Type B pancreatic cell (in vitro differentiated cells): ENCODE results near the gene CD2. TPM values are rescaled to one million over a fixed set of nuclear protein-coding genes. Genes with fewer than 3 reads are reported as not detected.

ENCODE experiments used
- DNase-seq: peaks from one replicate; pipeline ENCODE4 v3.0.0; 2021; ENCODE audit warnings: mixed read lengths; ENCODE audit not compliant: unreplicated experiment; ENCODE audit errors: extremely low spot score
- H3K27ac Mint-ChIP-seq: 2 replicates; pipeline ENCODE4 v1.8.0; 2021; ENCODE audit warnings: mild to moderate bottlenecking, mixed read lengths
- H3K27me3 Mint-ChIP-seq: 2 replicates; pipeline ENCODE4 v1.8.0; 2021; ENCODE audit warnings: mixed read lengths
- H3K36me3 Mint-ChIP-seq: 2 replicates; pipeline ENCODE4 v1.8.0; 2021; ENCODE audit warnings: mixed read lengths
- H3K4me1 Mint-ChIP-seq: one replicate; pipeline ENCODE4 v1.8.0; 2021; ENCODE audit warnings: mixed read lengths; ENCODE audit not compliant: unreplicated experiment
- H3K4me3 Mint-ChIP-seq: 2 replicates; pipeline ENCODE4 v1.8.0; 2021; ENCODE audit warnings: mild to moderate bottlenecking, mixed read lengths
- H3K9me3 Mint-ChIP-seq: 2 replicates; pipeline ENCODE4 v1.8.0; 2021; ENCODE audit warnings: mixed read lengths
- CTCF ChIP-seq: fragments of 200-600 bp; sonication (generic); conservative IDR thresholded peaks from 2 replicates; pipeline ENCODE4 v1.5.0; 2021; ENCODE audit warnings: antibody characterized with exemption, mild to moderate bottlenecking
- total RNA-seq: library from RNA; stranded (reverse); gene quantifications from 2 replicates; pipeline ENCODE4 v1.2.1, GENCODE V29; 2021; ENCODE audit warnings: low replicate concordance

CD2 gene
- total RNA-seq, 1 donor from 2014 or later, result not detected

GRCh38 chr1:116724765-116725375 lies 29.4 kb upstream of the CD2 start:
- Mint-ChIP-seq H3K4me1 (peaks cover 14% of the 10 kb centered on the region), H3K27me3 (peaks cover 7% of the 10 kb centered on the region), H3K9me3 (no peaks in the 10 kb centered on the region), H3K27ac (no peak overlapping the region), H3K36me3 (peaks cover 4% of the 10 kb centered on the region), H3K4me3 (no peak overlapping the region)
- DNase-seq, result no peak
- peak; percentile 92 for TF ChIP-seq CTCF

GRCh38 chr1:116725798-116726197 lies 28.4 kb upstream of the CD2 start:
- Mint-ChIP-seq H3K27me3 (peaks cover 7% of the 10 kb centered on the region), H3K4me1 (peaks cover 14% of the 10 kb centered on the region), H3K4me3 (no peak overlapping the region), H3K36me3 (peaks cover 4% of the 10 kb centered on the region), H3K9me3 (no peaks in the 10 kb centered on the region), H3K27ac (no peak overlapping the region)
- no peak for TF ChIP-seq CTCF
- DNase-seq, result no peak

GRCh38 chr1:116726872-116727820 lies 27.1 kb upstream of the CD2 start:
- Mint-ChIP-seq H3K9me3 (no peaks in the 10 kb centered on the region), H3K27me3 (peaks cover 11% of the 10 kb centered on the region), H3K27ac (no peak overlapping the region), H3K4me3 (no peak overlapping the region), H3K36me3 (no peaks in the 10 kb centered on the region), H3K4me1 (peaks cover 10% of the 10 kb centered on the region)
- no peak for DNase-seq
- TF ChIP-seq CTCF, result no peak

GRCh38 chr1:116731439-116731838 lies 22.8 kb upstream of the CD2 start:
- no peaks in the 10 kb centered on the region for H3K36me3 Mint-ChIP-seq
- no peak overlapping the region for H3K4me3 Mint-ChIP-seq
- H3K27me3 Mint-ChIP-seq, result peaks cover 11% of the 10 kb centered on the region

GRCh38 chr1:116732726-116733125 lies 21.5 kb upstream of the CD2 start:
- no peaks in the 10 kb centered on the region for H3K36me3 Mint-ChIP-seq
- H3K27me3 Mint-ChIP-seq, result peaks cover 14% of the 10 kb centered on the region
- H3K27ac Mint-ChIP-seq, result no peak overlapping the region
- no peak for DNase-seq
- no peak overlapping the region for H3K4me3 Mint-ChIP-seq
- H3K4me1 Mint-ChIP-seq, result peaks cover 24% of the 10 kb centered on the region
- TF ChIP-seq CTCF, result no peak
- H3K9me3 Mint-ChIP-seq, result no peaks in the 10 kb centered on the region

More at GRCh38 chr1:116731439-116731838, 22.8 kb upstream of the CD2 start:
- TF ChIP-seq CTCF, result no peak
- H3K27ac Mint-ChIP-seq, result no peak overlapping the region
- H3K9me3 Mint-ChIP-seq, result no peaks in the 10 kb centered on the region
- DNase-seq, result no peak
- H3K4me1 Mint-ChIP-seq, result peaks cover 26% of the 10 kb centered on the region
